NT2/D1 (cell line): ENCODE results near the gene FAM78B.

ENCODE experiments used
- SUZ12 ChIP-seq: IDR thresholded peaks from 2 replicates; pipeline ENCODE4 v1.6.1; 2011; ENCODE audit not compliant: insufficient read length, insufficient read depth; ENCODE audit errors: extremely low read depth
- YY1 ChIP-seq: IDR thresholded peaks from 2 replicates; pipeline ENCODE4 v1.6.1; 2011; ENCODE audit not compliant: insufficient read length, insufficient read depth
- ZNF274 ChIP-seq: IDR thresholded peaks from 2 replicates; pipeline ENCODE4 v1.6.1; 2011; ENCODE audit warnings: mild to moderate bottlenecking, low read depth, low read length

DNA sequence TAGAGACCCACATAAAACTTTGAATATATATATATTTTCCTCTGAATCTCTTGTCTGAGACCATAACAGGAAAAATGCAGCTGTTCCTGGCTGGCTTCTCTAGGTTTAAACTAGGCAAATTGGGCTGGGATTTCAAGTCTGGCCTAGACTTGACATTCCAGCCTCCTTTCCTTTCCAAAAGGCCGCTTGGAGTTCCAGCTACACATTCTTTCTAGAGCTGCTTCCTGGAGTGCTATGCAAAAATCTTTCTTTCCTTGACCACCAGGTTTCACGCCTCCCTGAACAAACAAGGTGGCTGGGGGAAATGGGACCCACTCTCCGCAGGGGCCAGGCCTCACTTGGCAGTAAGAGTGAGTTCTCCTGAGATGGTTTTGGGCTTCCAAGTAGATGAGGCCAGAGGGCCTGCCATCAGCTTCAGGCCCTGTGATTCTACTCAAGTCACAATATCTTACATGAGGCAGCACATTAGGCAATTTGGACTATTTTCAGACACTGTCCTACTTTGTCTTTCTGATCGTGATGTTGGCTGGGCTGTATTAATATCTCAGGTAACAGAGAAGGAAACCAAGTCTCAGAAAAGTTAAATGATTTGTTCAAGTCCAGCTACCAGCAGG, 102.4 kb downstream of the FAM78B start:
- no peak for TF ChIP-seq SUZ12
- no peak for TF ChIP-seq YY1
- TF ChIP-seq ZNF274: no peak
